Natural killer cell (primary cell): ENCODE data around the gene PITPNM3. TPM values are rescaled to one million over a fixed set of nuclear protein-coding genes. Genes with fewer than 3 reads are reported as not detected.

Source experiments
- ATAC-seq, 3 donors: fragments of 150-1000 bp in 2 of 3; fragments of 200-7000 bp in 1 of 3; cut with Tn5 transposase; 1 replicate in 1 of 3; 2 replicates in 2 of 3; pipeline ENCODE4 v1.10.0; 2021; ENCODE audit warnings: mild to moderate bottlenecking in 2 of 3, moderate library complexity in 2 of 3
- DNase-seq, 2 donors: peaks; one replicate each; pipeline versions ENCODE4 v3.0.0 to v3.0.0-alpha.2; 2013 to 2021; ENCODE audit warnings: mixed read lengths in 1 of 2
- H3K27ac ChIP-seq: one replicate; pipeline ENCODE4 v1.5.1; 2013; ENCODE audit warnings: mild to moderate bottlenecking, low read length
- H3K27me3 ChIP-seq: one replicate; pipeline ENCODE4 v1.6.1; 2013; ENCODE audit warnings: low read length; ENCODE audit not compliant: control insufficient read depth, insufficient read depth
- H3K36me3 ChIP-seq: one replicate; pipeline ENCODE4 v1.6.1; 2013; ENCODE audit warnings: low read length; ENCODE audit not compliant: control insufficient read depth, insufficient read depth
- H3K4me1 ChIP-seq: one replicate; pipeline ENCODE4 v1.6.1; 2013; ENCODE audit warnings: low read length; ENCODE audit not compliant: control insufficient read depth, insufficient read depth
- H3K4me3 ChIP-seq: one replicate; pipeline ENCODE4 v1.5.1; 2013; ENCODE audit warnings: low read length
- H3K9me3 ChIP-seq: one replicate; pipeline ENCODE4 v1.6.1; 2013; ENCODE audit warnings: low read length; ENCODE audit not compliant: control insufficient read depth, insufficient read depth
- H3K27ac Mint-ChIP-seq, 2 donors: one replicate each; pipeline ENCODE4 v1.8.0; 2022; ENCODE audit warnings: mild to moderate bottlenecking in 2 of 2, mixed read lengths in 2 of 2, moderate library complexity in 1 of 2
- H3K27me3 Mint-ChIP-seq, 2 donors: one replicate each; pipeline ENCODE4 v1.8.0; 2022; ENCODE audit warnings: low read depth in 2 of 2, mixed read lengths in 2 of 2
- H3K36me3 Mint-ChIP-seq: one replicate; pipeline ENCODE4 v1.8.0; 2022; ENCODE audit warnings: mixed read lengths
- H3K4me1 Mint-ChIP-seq, 2 donors: one replicate each; pipeline ENCODE4 v1.8.0; 2022; ENCODE audit warnings: mixed read lengths in 2 of 2
- H3K4me3 Mint-ChIP-seq: one replicate; pipeline ENCODE4 v1.8.0; 2022; ENCODE audit warnings: mild to moderate bottlenecking, moderate library complexity, mixed read lengths
- H3K9me3 Mint-ChIP-seq, 2 donors: one replicate each; pipeline ENCODE4 v1.8.0; 2022; ENCODE audit warnings: mixed read lengths in 2 of 2
- CTCF ChIP-seq: fragments of 200-600 bp; IDR thresholded peaks from one replicate; pipeline ENCODE4 v1.8.0; 2022; ENCODE audit warnings: antibody characterized with exemption
- WGBS: methylation state at CpG from one replicate; pipeline ENCODE4 v1.1.7; 2013; ENCODE audit warnings: missing lambda C conversion rate; ENCODE audit not compliant: insufficient coverage; 5-methylcytosine and 5-hydroxymethylcytosine counted together
- intact Hi-C: fragments of 100-400 bp; cut with micrococcal nuclease; formaldehyde crosslinking; loops from one replicate; pipeline ENCODE4 v1.14.2; 2022
- total RNA-seq, 4 donors: library from RNA; stranded (reverse); fragments of 120-200 nt in 1 of 4; gene quantifications; one replicate each; pipeline versions ENCODE4 v1.2.3 to v1.2.4, GENCODE V29; 2013 to 2022

Gene PITPNM3
- total RNA-seq, 3 donors from 2014 or later (not counting 1 experiment from before 2014, with no cell fraction given): 0.42 to 0.75 (median 0.50) TPM

- no peaks in the 10 kb centered on the region for H3K4me1 ChIP-seq
- WGBS: 96% methylated on average over 14 of the region's 14 CpGs
- H3K4me3 ChIP-seq: no peak overlapping the region
- no peak for TF ChIP-seq CTCF
- Mint-ChIP-seq H3K4me3 (no peak overlapping the region), H3K36me3 (no peaks in the 10 kb centered on the region), H3K27me3 (peaks cover 3 to 6% of the 10 kb centered on the region in 2 donors), H3K27ac (no peak overlapping the region), H3K4me1 (peaks cover 0 to 10% of the 10 kb centered on the region in 2 donors), H3K9me3 (no peaks in the 10 kb centered on the region)
- no peaks in the 10 kb centered on the region for H3K9me3 ChIP-seq
- H3K36me3 ChIP-seq: no peaks in the 10 kb centered on the region
- DNase-seq (no peak), ATAC-seq (no peak)
- no peak overlapping the region for H3K27ac ChIP-seq
- intact Hi-C loops: no loop called here
- no peaks in the 10 kb centered on the region for H3K27me3 ChIP-seq
Observed at GRCh38 chr17:6461246-6461645, 95.1 kb downstream of the PITPNM3 start.

- no peak overlapping the region for H3K27ac ChIP-seq
- no peak for ATAC-seq
- Mint-ChIP-seq H3K27me3 (peaks cover under 1 to 6% of the 10 kb centered on the region in 2 donors), H3K4me1 (peaks cover 0 to 11% of the 10 kb centered on the region in 2 donors), H3K27ac (no peak overlapping the region), H3K9me3 (no peaks in the 10 kb centered on the region), H3K4me3 (no peak overlapping the region), H3K36me3 (no peaks in the 10 kb centered on the region)
- H3K4me3 ChIP-seq: no peak overlapping the region
- no peak for TF ChIP-seq CTCF
- no peak for DNase-seq
- no peaks in the 10 kb centered on the region for H3K9me3 ChIP-seq
- H3K4me1 ChIP-seq: no peaks in the 10 kb centered on the region
- no peaks in the 10 kb centered on the region for H3K36me3 ChIP-seq
- no peaks in the 10 kb centered on the region for H3K27me3 ChIP-seq
- 82% methylated on average over 9 of the region's 9 CpGs for WGBS
- intact Hi-C loops: no loop called here
Observed at GRCh38 chr17:6460531-6461161, 95.7 kb downstream of the PITPNM3 start.

GRCh38 chr17:6458460-6458950, 97.8 kb downstream of the PITPNM3 start:
- WGBS: 90% methylated on average over 14 of the region's 14 CpGs
- Histone ChIP-seq H3K4me3 (no peak overlapping the region), H3K4me1 (peaks cover 14% of the 10 kb centered on the region), H3K27ac (no peak overlapping the region), H3K27me3 (no peaks in the 10 kb centered on the region), H3K9me3 (no peaks in the 10 kb centered on the region), H3K36me3 (no peaks in the 10 kb centered on the region)
- Mint-ChIP-seq H3K4me3 (no peak overlapping the region), H3K27me3 (peaks cover 0 to 6% of the 10 kb centered on the region in 2 donors), H3K27ac (no peak overlapping the region), H3K9me3 (no peaks in the 10 kb centered on the region), H3K4me1 (peaks cover 11 to 26% of the 10 kb centered on the region in 2 donors), H3K36me3 (no peaks in the 10 kb centered on the region)
- DNase-seq (no peak), ATAC-seq (no peak)
- intact Hi-C loops: no loop called here
- TF ChIP-seq CTCF: no peak
